G401.6 (cell line): ENCODE data around the gene POFUT1.
"Not testable (repeated sequence)": the region's sequence is repeated elsewhere in the genome, so short reads cannot be mapped to it uniquely, and the experiment has no call there.

Source experiments
- FAIRE-seq: peaks from 2 replicates; lab custom pipeline; 2012; peaks lifted over from hg19 to GRCh38; lab: Jason Lieb, UNC

Gene POFUT1

DNA sequence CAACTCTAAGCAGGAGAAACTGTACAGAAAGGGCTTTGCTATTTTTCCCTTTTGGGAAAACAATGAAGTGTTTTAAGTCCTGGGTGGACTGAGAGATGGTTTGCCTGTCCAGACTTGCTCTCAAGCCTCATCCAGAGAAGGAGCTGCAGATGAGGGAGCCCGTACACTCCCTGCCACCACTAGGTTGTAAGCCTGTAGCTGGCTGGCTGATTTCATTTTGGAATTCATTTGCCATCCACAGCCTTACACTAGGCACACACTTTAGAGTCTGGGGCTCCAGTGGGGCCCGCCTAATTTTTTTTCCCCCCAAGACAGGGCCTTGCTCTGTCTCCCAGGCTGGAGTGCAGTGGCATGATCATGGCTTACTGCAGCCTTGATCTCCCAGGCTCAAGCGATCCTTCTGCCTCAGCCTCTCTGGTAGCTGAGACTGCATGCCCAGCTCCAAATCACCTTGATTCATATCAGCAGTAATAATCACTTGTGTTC, 28.4 kb downstream of the POFUT1 start:
- FAIRE-seq = no peak

DNA sequence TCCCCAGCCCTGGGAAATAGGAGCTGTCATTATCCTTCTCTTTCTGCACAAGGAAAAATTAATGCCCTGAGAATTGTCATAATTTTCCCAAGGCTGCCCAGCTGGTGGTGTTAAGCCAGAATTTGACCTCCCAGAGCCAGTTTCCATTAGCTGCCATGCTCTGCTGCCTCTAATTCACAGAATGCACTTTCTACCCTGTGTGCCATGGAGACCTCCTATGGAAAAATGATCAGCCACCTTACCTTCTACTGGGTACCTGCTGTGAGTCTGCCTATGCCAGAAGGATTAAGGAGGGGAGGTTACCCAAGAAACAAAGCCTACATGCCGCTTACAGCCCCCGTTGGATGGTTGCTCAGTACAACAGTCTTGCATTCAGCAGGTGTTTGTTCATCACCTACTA, 29.1 kb downstream of the POFUT1 start:
- FAIRE-seq = no peak

DNA sequence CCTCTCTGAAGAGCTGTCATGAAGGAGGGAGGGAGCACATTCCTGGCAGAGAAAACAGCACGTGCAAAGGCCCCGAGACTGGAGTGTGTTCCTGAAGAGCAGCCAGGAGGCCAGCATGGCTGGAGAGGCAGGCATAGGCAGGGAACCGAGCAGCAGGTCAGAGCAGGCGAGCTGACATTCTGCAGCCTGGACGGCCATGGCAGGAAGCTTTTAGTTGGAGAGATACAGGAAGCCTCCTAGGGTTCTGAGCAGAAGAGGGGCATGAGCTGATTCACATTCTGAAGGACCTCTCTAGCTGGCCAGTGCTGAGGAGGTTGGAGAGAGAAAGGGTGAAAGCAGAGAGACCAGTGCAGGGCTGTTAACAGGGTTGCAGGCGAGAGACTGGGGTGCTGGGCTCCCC, 29.7 kb downstream of the POFUT1 start:
- no peak for FAIRE-seq

DNA sequence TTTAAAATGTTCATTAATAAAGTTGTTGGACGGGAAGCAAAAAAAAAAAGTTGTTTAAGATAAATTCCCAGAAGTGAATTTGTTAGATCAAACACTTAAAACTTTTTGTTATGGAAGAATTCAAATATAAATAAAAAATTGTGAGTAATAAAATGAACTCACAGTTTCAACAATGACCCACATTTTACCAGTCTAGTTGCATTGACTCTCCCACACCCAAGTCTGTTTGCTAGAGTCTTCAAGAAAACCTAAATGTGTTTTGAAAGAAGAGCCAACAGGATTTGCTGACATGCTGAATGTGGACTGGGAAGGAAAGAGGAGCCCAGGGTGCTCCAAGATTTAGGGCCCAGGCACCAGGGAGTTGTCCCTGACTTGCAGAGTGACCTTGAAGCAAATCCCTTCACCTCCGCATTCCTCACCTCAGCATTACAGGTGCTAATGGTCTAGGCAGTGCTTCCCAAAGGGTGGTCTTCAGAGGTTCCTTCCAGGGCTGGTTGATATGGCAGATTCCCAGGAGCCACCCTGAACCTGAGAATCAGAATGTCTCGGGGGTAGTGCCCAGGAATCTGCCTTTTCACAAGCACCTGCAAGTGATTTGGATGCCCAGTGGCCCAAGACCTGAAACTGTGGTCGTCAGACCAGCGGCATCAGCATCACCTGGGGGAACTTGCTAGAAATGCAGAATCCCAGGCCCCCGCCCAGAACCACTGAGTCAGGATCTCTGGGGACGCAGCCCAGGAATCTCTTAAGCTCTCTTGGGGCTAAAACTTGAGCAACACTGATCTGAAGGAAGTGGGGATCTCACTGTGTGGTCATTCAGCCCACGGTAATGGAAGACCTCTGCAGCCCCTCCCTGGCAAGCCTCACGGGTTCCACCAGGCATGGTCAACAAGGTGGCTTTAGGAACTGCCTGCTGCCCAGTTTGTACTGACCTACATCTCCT, 31.1 kb downstream of the POFUT1 start:
- FAIRE-seq = peak; percentile 28

DNA sequence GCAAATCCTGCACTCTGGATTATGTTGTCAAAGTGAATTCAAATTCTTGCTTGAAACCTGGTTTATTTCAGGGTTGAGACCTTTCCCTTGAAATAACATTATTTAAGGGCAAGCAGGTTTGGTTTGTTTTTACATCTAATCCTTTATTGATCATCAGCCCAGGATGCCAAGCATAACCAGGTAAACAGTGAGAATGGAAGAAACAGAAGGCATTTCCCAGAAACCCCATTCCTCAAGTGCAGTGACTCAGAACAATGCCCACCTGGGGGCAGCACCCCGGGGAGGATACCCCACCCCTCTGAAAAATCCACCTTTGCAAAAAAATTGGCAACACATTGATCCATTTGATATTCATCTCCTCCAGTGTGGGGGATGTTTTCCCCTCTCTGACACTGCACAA, 32.5 kb downstream of the POFUT1 start:
- FAIRE-seq = no peak

DNA sequence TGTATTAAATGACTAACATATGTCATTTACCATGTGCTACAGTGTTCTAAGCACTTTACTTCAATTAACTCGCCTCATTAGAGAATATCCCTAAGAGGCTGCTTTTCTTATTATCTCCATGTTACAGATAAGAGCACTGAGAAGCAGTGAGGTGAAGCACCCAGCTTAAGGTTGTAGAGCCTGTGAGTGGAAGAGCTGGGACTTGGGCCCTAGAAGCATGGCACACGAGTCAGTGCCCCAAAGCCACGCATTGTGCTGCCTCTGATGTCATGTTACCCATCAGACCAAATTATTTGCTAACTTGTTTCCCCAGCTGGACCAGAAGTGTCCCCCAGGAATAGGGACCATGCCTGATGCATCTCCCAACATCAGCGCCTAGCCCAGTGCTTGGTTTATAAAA, 34.1 kb downstream of the POFUT1 start:
- FAIRE-seq = no peak

DNA sequence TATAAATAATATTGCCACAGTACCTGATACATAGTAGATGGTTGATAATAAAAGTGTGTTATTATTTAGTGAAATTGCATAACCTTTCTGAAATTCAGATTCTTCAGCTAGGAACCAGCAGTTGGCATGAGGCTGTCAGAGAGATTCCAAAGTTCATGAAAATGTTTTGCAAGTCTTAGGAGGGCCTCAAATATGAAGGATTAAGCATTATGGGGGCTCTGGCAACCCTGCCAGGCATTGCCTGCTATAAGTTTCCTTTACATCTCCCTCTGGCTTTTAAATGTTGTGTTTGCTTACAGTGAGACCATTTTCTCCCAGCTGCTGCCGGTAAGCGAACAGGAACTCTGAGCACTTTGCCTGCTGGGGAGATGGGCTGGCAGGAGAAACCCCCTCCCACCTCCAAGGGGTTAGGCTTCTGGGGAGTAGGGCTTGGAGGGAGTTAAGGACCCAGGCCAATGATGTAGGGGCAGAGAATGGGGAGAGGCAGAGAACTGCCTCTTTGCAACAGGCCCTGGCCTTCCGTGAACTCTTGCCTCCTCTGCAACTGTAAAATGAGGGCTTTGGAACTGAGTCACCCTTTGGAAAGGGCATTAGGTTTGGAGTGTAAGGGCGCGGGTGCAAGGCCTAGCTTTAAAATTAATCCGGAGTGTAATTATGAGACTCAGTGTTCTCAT, 36.6 kb downstream of the POFUT1 start:
- no peak for FAIRE-seq

DNA sequence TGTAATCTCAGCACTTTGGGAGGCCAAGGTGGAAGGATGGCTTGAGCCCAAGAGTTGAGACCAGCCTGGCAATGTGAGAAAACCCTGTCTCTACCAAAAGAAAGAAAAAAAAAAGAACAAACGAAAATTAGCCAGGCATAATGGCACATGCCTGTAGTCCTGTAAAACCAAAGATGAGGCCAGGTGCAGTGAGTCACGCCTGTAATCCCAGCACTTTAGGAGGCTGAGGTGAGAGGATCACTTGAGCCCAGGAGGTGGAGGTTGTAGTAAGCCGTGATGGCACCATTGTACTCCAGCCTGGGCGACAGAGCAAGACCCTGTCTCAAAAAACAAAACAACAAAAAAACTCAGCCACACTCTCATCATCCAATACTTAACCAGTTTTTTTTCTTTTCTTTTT, 37.3 kb downstream of the POFUT1 start:
- no peak for FAIRE-seq

DNA sequence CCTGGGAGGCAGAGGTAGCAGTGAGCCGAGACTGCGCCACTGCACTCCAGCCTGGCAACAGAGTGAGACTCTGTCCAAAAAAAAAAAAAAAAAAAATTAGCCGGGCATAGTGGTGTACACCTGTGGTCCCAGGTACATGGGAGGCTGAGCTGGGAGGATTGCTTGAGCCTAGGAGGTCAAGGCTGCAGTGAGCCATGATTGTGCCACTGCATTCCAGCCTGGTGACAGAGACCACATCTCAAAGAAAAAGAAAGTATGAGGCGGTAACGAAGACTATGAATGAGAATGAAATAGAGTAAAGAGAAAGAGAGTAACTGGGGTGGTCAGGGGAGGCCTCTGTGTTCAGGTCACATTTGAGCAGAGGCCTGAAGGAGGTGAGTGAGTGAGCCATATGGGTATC, 38.5 kb downstream of the POFUT1 start:
- FAIRE-seq = not testable (repeated sequence)

DNA sequence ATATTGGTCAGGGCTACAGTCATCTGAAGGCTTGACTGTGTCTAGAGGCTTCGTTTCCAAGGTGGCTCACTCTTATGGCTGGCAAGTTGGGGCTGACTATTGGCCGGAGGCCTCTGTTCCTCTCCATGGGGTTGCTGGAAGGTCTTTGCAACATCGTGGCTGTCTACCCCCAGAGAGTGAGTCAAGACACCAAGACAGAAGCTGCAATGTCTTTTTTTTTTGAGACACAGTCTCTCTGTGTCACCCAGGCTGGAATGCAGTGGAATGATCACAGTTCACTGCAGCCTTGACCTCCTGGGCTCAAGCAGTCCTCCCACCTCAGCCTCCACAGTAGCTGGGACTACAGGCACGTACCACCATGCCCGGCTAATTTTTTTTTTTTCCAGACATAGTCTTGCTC, 40.4 kb downstream of the POFUT1 start:
- FAIRE-seq = no peak

DNA sequence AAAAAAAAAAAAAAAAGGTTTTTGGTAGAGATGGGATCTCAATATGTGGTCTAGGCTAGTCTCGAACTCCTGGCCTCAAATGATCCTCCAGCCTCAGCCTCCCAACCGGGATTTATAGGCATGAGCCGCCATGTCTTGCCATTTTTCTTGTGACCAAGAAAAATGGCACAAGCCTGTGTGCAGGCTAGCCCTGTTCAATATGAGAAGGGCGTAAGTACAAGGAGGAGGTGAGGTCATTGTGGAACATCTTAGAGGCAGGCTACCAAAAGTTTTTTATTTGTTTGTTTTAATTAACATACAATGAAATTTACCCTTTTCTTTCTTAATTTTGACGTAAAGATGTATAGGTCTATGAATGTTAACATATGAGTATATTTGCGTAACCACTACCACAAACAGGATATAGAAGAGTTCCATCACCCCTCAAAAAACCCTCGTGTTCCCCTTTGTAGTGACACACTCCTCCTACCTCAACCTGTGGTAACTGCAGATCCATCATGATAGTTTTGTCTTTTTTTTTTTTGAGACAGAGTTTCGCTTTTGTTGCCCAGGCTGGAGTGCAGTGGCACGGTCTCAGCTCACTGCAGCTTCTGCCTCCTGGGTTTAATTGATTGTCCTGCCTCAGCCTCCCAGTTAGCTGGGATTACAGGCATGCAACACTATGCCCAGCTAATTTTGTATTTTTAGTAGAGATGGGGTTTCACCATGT, 41.5 kb downstream of the POFUT1 start:
- FAIRE-seq = no peak

DNA sequence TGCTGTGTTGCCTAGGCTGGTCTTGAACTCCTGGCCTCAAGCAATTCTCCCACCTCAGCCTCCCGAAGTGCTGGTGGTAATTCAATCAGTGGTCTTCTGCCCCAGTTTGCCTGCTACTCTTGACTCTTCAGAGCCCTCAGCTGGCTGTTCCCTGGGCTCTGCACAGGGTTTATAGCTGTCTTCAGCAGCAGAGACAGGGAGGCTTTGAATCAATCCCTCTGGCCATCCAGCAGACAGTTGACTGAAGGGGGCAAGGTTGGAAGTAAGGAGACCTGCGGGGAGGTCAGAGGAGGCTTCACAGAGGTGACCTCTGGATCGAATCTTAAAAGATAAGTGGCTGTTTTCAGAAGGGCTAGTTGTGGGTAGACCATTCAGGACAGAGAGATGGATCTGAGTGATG, 43.8 kb downstream of the POFUT1 start:
- FAIRE-seq = no peak

DNA sequence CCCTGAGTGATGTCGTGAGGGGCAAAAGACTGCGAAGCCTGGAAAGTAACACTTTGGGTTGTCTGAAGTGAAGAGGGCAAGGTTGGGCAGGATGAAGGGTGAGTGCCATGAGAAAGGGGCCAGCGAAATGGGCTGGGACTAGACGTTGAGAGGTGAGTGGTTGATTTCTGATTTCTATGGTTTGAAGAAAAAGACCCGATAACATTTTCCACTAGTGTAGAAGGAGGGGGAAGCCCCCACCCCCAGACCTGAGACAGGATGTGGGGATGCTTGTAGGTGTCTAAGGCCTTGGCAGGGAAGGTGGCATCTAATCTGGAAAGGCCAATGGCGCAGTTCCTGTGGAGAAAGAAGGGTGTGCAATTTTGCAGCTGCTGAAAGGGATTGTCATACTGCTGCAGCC, 44.5 kb downstream of the POFUT1 start:
- no peak for FAIRE-seq

DNA sequence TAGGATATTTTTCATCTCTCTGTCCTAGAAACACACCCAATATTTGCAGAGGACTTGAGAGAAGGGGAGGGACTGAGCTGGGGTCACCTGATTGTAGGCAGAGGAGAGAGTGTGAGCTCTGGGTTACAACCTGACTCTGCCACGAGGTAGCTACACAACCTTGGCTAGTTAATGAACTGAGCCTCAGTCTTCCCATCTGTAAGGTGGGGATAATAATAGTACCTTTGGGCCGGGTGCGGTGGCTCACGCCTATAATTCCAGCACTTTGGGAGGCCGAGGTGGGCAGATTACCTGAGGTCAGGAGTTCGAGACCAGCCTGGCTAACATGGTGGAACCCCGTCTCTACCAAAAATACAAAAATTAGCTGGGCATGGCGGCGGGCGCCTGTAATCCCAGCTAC, 53.3 kb downstream of the POFUT1 start:
- FAIRE-seq = not testable (repeated sequence)

DNA sequence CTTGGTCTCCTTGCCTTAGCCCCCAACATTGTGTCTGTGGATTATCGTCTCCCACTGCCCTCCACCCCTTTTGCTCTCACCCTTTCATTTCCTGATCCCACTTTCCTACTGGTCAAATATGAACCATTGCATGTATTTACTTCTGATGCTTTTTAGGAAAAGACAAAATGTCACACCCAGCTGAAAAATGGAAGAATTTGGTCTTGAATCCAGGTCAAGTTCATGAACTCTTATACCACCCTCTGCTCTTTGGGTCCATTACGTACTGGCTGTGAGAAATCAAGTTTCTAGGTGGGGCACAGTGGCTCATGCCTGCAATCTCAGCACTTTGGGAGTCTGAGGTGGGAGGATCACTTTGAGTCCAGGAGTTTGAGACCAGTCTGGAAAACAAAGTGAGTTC, 54.0 kb downstream of the POFUT1 start:
- no peak for FAIRE-seq

DNA sequence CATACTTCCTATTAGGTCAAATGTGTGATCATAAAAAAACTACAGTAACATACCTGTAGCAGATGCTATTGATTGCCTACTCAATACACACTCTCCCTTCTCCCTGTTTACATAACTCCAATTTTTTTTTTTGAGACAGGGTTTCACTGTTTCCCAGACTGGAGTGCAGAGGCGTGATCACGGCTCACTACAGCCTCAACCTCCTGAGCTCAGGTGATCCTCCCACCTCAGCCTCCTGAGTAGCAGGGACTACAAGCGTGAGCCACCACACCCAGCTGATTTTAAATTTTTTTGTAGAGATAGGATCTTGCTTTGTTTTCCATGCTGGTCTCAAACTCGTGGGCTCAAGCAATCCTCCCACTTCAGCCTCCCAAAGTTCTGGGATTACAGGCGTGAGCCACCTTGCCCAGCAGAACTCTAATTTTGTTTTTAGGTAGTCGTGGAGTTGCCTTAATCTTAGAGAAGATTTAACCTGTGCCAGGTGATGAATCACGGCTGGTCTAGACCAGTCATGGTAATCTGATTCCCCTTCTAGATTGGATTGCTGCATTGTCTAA, 55.8 kb downstream of the POFUT1 start:
- no peak for FAIRE-seq

DNA sequence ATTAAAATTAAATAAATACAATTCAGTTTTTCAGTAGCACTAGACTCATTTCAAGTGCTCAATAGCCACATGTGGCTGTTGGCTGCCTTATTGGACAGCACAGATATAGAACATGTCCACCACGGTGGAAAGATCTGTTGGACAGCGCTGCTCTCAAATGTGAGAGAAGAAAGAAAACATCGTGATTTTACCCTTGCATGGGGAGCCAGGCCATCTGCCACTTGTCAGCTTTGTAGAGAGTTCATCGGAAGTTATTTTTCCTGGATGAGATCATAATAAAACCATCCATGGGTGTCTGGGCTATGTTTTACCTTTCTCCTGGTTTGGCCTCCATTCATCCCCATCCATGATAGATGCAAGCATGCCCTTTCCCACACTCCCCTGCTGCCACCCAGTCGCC, 63.9 kb downstream of the POFUT1 start:
- no peak for FAIRE-seq

DNA sequence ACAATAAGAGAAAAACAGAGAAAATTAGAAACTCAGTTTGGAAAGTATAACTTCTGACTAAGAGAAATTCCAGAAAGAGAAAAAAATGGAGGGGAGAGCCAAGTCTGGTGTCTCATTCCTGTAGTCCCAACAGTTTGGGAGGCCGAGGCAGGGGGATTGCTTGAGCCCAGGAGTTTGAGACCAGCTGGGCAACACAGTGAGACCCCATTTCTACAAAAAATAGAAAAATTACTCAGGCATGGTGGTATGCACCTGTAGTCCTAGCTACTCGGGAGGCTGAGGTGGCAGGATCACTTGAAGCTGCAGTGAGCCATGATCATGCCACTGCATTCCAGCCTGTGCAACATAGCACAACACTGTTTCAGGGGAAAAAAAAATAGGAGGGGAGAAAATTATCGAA, 66.7 kb downstream of the POFUT1 start:
- FAIRE-seq = no peak

DNA sequence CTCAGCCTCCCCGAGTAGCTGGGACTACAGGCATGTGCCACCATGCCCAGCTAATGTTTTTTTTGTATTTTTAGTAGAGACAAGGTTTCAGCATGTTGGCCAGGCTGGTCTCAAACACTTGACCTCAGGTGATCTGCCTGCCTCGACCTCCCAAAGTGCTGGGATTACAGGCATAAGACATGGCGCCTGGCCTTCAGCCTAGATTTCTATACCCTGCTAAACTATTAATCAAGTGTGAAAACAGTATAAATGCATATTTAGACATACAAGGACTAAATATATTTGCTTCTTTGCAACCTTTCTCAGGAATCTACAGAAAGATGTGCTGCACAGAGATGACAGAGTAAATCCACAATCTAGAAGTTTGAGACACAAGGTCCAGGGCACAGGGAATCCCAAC, 67.5 kb downstream of the POFUT1 start:
- not testable (repeated sequence) for FAIRE-seq

DNA sequence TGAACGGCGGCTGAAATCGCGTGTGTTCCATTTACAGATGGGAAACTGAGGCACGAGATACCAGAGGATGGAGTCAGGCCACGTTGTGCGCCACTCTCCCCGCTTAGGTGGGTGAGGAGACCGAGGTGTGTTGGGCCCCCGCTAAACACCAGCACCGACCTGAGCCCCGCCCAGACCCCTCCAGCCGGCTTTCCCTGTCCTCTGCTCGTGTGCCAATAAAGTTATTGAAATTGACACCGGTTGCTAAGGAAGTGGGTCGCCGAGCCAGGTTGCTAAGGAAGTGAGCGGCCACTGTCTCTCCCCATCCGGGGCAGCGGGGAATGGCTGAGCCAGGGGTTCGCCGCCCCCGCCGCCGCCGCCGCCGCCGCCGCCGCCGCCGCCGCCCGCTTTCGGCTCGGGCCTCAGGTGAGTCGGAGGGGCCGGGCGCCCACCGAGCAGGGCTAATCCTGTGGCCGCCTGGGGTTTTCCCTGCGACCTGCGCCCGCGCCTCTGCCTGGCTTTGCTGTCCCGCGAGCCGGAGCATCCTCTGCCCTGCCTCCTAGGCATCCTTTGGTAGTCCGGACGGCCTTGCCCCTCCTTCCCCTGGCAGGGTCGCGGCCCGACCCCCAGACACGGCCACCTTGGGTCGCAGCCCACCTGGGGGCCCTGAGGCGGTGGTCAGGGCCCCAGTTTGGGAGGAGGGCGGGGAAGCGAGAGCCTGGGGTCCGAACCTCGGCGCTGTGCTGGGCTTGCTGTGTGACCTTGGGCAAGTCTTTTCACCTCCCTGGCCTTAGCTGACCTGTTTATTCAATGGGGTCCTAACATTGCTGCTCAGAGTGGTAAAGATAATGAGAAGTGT, 69.9 kb downstream of the POFUT1 start, which contains the start of gene KIF3B:
Gene KIF3B (plus strand): TSS at position 291 of the 838 bp plus-strand sequence. CDS start 32,127 bp downstream, outside the sequence.
- FAIRE-seq = no peak

DNA sequence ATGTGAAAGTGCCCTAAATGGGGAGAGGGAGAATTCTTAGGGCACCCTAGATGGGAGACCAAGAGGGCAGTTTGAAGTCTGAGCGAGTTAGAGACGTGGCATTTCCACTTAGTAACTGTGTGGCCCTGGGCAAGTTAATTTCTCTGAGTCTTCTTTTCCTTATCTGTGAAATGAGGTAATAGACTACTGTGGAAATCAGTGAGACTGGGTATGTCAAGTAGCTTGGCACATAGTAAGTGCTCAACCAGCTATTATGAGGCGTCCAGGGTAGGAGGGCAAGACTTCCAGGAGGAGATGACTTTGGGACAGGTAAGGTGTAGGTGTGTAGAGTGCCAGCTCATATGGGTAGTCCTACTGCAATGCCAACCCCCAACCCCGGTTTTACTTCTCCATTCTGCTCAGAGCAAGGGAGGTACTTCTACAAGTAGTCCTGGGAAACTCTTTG, 70.5 kb downstream of the POFUT1 start:
- FAIRE-seq = no peak
